DOHH2 (cell line): ENCODE measurements around the gene EIF2D.

ENCODE experiments used
- H3F3A ChIP-seq: fragments of 200-600 bp; sonication (generic), shearing (Covaris generic); 2 replicates; pipeline ENCODE4 v1.6.0; 2016; ENCODE audit warnings: antibody characterized with exemption, mild to moderate bottlenecking; ENCODE audit not compliant: control insufficient read depth, insufficient read depth
- H3K27ac ChIP-seq: fragments of 200-600 bp; sonication (generic); 2 replicates; pipeline ENCODE4 v1.5.1; 2014; ENCODE audit warnings: low read depth, mild to moderate bottlenecking, low read length, moderate library complexity
- H3K27me3 ChIP-seq: fragments of 200-600 bp; sonication (generic); 2 replicates; pipeline ENCODE4 v1.6.1; 2014; ENCODE audit warnings: mild to moderate bottlenecking, low read length, mixed read lengths; ENCODE audit not compliant: control insufficient read depth
- H3K36me3 ChIP-seq: fragments of 200-600 bp; sonication (generic); 2 replicates; pipeline ENCODE4 v1.6.1; 2014; ENCODE audit warnings: mild to moderate bottlenecking, low read length, moderate library complexity, mixed read lengths; ENCODE audit not compliant: control insufficient read depth
- H3K4me1 ChIP-seq: fragments of 200-600 bp; sonication (generic); 2 replicates; pipeline ENCODE4 v1.6.1; 2014; ENCODE audit warnings: mild to moderate bottlenecking, low read length, mixed read lengths; ENCODE audit not compliant: control insufficient read depth
- H3K4me2 ChIP-seq: fragments of 200-600 bp; sonication (generic); 2 replicates; pipeline ENCODE4 v1.6.0; 2014; ENCODE audit warnings: mild to moderate bottlenecking, low read length, moderate library complexity
- H3K4me3 ChIP-seq: fragments of 200-600 bp; sonication (generic); 2 replicates; pipeline ENCODE4 v1.5.1; 2014; ENCODE audit warnings: mild to moderate bottlenecking, low read length, mixed read lengths
- H3K79me2 ChIP-seq: fragments of 200-600 bp; sonication (generic); 2 replicates; pipeline ENCODE4 v1.6.1; 2014; ENCODE audit warnings: mild to moderate bottlenecking, low read length, mixed read lengths; ENCODE audit not compliant: control insufficient read depth
- H3K9me2 ChIP-seq: fragments of 200-600 bp; sonication (generic); replicated peaks from 2 replicates; pipeline ENCODE4 v1.6.1; 2014; ENCODE audit warnings: mild to moderate bottlenecking, low read length, mixed read lengths; ENCODE audit not compliant: control insufficient read depth
- H3K9me3 ChIP-seq: fragments of 200-600 bp; sonication (generic); 2 replicates; pipeline ENCODE4 v1.6.1; 2014; ENCODE audit warnings: antibody characterized with exemption, low read length, mixed read lengths; ENCODE audit not compliant: control insufficient read depth, insufficient read depth
- H4K20me1 ChIP-seq: fragments of 200-600 bp; sonication (generic); 2 replicates; pipeline ENCODE4 v1.6.0; 2014; ENCODE audit warnings: low read depth, mild to moderate bottlenecking, antibody characterized with exemption, low read length, moderate library complexity; ENCODE audit not compliant: control insufficient read depth, insufficient read depth
- EZH2phosphoT487 ChIP-seq: fragments of 200-600 bp; sonication (generic); IDR thresholded peaks from 2 replicates; pipeline ENCODE4 v1.6.1; 2017; ENCODE audit warnings: borderline replicate concordance, mild to moderate bottlenecking, antibody characterized with exemption, low read length, moderate library complexity, mixed read lengths
- TF ChIP-seq, protein P1 (sequence below): fragments of 200-600 bp; sonication (generic); IDR thresholded peaks from one replicate; pipeline ENCODE4 v1.5.1; 2014; ENCODE audit warnings: antibody characterized with exemption, mild to moderate bottlenecking, low read depth, low read length; ENCODE audit not compliant: poor library complexity, severe bottlenecking

The EIF2D gene

DNA sequence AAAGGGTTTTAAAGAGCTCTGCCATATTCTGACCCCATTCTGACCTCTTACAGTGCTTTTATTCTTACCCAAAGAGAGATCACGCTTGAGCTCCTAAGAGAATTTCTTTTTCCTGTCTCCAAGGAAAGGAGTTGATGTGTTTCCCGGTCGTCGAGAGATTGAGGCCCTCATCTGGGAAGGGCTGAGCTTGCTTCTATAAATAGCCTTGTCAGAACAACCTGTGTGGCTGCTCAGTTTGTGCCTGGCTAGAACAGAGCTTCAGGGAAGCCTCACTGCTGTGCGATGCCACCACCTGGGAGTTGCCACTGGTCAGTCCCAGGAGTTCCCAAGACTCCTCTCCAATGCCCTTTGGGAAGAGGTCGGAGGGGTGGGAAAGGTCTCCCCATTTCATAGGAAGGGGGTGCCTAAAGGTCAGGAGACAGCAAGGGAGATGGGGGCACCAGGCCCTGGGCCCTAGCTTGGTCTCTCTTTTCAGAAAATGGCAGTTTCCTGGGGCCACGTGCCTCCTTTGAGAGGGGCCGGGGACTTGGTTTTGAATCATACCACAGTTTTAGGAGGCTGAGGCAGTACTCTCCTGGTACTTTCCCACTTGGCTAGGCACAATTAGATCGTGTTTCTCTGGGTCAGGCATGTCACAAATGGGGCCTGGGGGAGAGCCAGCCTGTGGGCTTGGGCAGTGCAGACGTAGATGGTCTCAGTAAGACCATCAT is 52.1 kb downstream of the EIF2D start:
- Histone ChIP-seq H3K9me3 (no peaks in the 10 kb centered on the region), H4K20me1 (no peaks in the 10 kb centered on the region), H3K4me2 (peak overlapping the region; percentile 95), H3K79me2 (peaks cover 52% of the 10 kb centered on the region), H3K36me3 (peaks cover 33% of the 10 kb centered on the region), H3K4me3 (peak overlapping the region; percentile 92), H3K9me2 (no peaks in the 10 kb centered on the region), H3F3A (peaks cover 4% of the 10 kb centered on the region; the same call in 1 of the 2 replicates), H3K4me1 (peaks cover 67% of the 10 kb centered on the region), H3K27ac (peak overlapping the region; percentile 68), H3K27me3 (0 out of 2 replicates have a peak, but pooled peaks cover under 1% of the 10 kb centered on the region)
- no peak for TF ChIP-seq EZH2phosphoT487
- TF ChIP-seq, protein P1, sequence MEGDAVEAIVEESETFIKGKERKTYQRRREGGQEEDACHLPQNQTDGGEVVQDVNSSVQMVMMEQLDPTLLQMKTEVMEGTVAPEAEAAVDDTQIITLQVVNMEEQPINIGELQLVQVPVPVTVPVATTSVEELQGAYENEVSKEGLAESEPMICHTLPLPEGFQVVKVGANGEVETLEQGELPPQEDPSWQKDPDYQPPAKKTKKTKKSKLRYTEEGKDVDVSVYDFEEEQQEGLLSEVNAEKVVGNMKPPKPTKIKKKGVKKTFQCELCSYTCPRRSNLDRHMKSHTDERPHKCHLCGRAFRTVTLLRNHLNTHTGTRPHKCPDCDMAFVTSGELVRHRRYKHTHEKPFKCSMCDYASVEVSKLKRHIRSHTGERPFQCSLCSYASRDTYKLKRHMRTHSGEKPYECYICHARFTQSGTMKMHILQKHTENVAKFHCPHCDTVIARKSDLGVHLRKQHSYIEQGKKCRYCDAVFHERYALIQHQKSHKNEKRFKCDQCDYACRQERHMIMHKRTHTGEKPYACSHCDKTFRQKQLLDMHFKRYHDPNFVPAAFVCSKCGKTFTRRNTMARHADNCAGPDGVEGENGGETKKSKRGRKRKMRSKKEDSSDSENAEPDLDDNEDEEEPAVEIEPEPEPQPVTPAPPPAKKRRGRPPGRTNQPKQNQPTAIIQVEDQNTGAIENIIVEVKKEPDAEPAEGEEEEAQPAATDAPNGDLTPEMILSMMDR: no peak

GRCh38 chr1:206559672-206559995 is 52.6 kb downstream of the EIF2D start:
- peak overlapping the region; percentile 68 for H3K27ac ChIP-seq
- H3K4me3 ChIP-seq: peak overlapping the region; percentile 92
- no peaks in the 10 kb centered on the region for H3K9me3 ChIP-seq
- peaks cover 70% of the 10 kb centered on the region for H3K4me1 ChIP-seq
- H3K27me3 ChIP-seq: 0 out of 2 replicates have a peak, but pooled peaks cover 2% of the 10 kb centered on the region
- peaks cover 33% of the 10 kb centered on the region for H3K36me3 ChIP-seq
- peak overlapping the region; percentile 95 for H3K4me2 ChIP-seq
- peaks cover 4% of the 10 kb centered on the region; the same call in 1 of the 2 replicates for H3F3A ChIP-seq
- H3K9me2 ChIP-seq: no peaks in the 10 kb centered on the region
- peaks cover 52% of the 10 kb centered on the region for H3K79me2 ChIP-seq
- H4K20me1 ChIP-seq: no peaks in the 10 kb centered on the region
- no peak for TF ChIP-seq EZH2phosphoT487
- TF ChIP-seq, protein P1: no peak

GRCh38 chr1:206558794-206559671 is 53.2 kb downstream of the EIF2D start:
- Histone ChIP-seq H3K36me3 (peaks cover 29% of the 10 kb centered on the region), H3K4me1 (peaks cover 70% of the 10 kb centered on the region), H3K27me3 (0 out of 2 replicates have a peak, but pooled peaks cover 2% of the 10 kb centered on the region), H3K9me2 (no peaks in the 10 kb centered on the region), H3K27ac (peak overlapping the region; percentile 68), H3K79me2 (peaks cover 50% of the 10 kb centered on the region), H3K4me2 (peak overlapping the region; percentile 95), H3F3A (peaks cover 4% of the 10 kb centered on the region; the same call in 1 of the 2 replicates), H4K20me1 (no peaks in the 10 kb centered on the region), H3K9me3 (no peaks in the 10 kb centered on the region), H3K4me3 (peak overlapping the region; percentile 92)
- TF ChIP-seq, protein P1: no peak
- TF ChIP-seq EZH2phosphoT487: no peak
